ENCODE data around the gene GABRB1.

The GABRB1 gene

GRCh38 chr4:47386146-47386545, 354.8 kb downstream of the GABRB1 start:
- DNase-seq (ENCODE audit: low spot score), result no peak

- DNase-seq (ENCODE audit: low spot score), result no peak
Measured at GRCh38 chr4:47386561-47387235, 355.3 kb downstream of the GABRB1 start.

GRCh38 chr4:47390428-47391125, 359.2 kb downstream of the GABRB1 start:
- DNase-seq (ENCODE audit: low spot score), result no peak

- DNase-seq (ENCODE audit: low spot score), result no peak
Measured at GRCh38 chr4:47391256-47391655, 359.9 kb downstream of the GABRB1 start.

- DNase-seq (ENCODE audit: low spot score), result no peak
Measured at GRCh38 chr4:47406408-47406807, 375.0 kb downstream of the GABRB1 start.

- no peak for DNase-seq (ENCODE audit: low spot score)
Measured at GRCh38 chr4:47410271-47410670, 378.9 kb downstream of the GABRB1 start.

- DNase-seq (ENCODE audit: low spot score), result no peak
Measured at GRCh38 chr4:47413521-47413920, 382.2 kb downstream of the GABRB1 start.

- no peak for DNase-seq (ENCODE audit: low spot score)
Measured at GRCh38 chr4:47415719-47416118, 384.4 kb downstream of the GABRB1 start.

GRCh38 chr4:47418147-47418546, 386.8 kb downstream of the GABRB1 start:
- DNase-seq (ENCODE audit: low spot score), result no peak

- no peak for DNase-seq (ENCODE audit: low spot score)
Measured at GRCh38 chr4:47419296-47419695, 387.9 kb downstream of the GABRB1 start.

GRCh38 chr4:47425628-47426027, 394.3 kb downstream of the GABRB1 start:
- DNase-seq (ENCODE audit: low spot score), result no peak

- no peak for DNase-seq (ENCODE audit: low spot score)
Measured at GRCh38 chr4:47427935-47428334, 396.6 kb downstream of the GABRB1 start.

GRCh38 chr4:47432749-47433148, 401.4 kb downstream of the GABRB1 start:
- no peak for DNase-seq (ENCODE audit: low spot score)

- DNase-seq (ENCODE audit: low spot score), result no peak
Measured at GRCh38 chr4:47434931-47435330, 403.6 kb downstream of the GABRB1 start.

GRCh38 chr4:47442980-47443379, 411.6 kb downstream of the GABRB1 start:
- no peak for DNase-seq (ENCODE audit: low spot score)

- no peak for DNase-seq (ENCODE audit: low spot score)
Measured at GRCh38 chr4:47444031-47444430, 412.7 kb downstream of the GABRB1 start.

- no peak for DNase-seq (ENCODE audit: low spot score)
Measured at GRCh38 chr4:47451657-47452056, 420.3 kb downstream of the GABRB1 start.

- DNase-seq (ENCODE audit: low spot score), result no peak
Measured at GRCh38 chr4:47462799-47463234, 431.4 kb downstream of the GABRB1 start.

- DNase-seq (ENCODE audit: low spot score), result peak; percentile 97
Measured at GRCh38 chr4:47463235-47463956, 432.0 kb downstream of the GABRB1 start, which contains the start of gene COMMD8. Gene COMMD8, minus strand, starts transcription at chr4:47463702. Its CDS starts 51 bp downstream, at chr4:47463651.

GRCh38 chr4:47465004-47465403, 433.6 kb downstream of the GABRB1 start:
- DNase-seq (ENCODE audit: low spot score), result no peak

- DNase-seq (ENCODE audit: low spot score), result no peak
Measured at GRCh38 chr4:47466056-47466785, 434.9 kb downstream of the GABRB1 start.

GRCh38 chr4:47468706-47469365, 437.5 kb downstream of the GABRB1 start:
- no peak for DNase-seq (ENCODE audit: low spot score)
